ENCODE measurements around the gene MCC. TPM values are rescaled to one million over a fixed set of nuclear protein-coding genes. Genes with fewer than 3 reads are reported as not detected.

Gene MCC
- total and polyA plus RNA-seq, 2 of the 4 experiments (the other 2 are of a cell fraction), result 5.0 to 20.6 TPM

GRCh38 chr5:113319256-113320053 is 168.8 kb downstream of the MCC start:
- Histone ChIP-seq H2BK15ac (ENCODE audit: low read depth, low read length) (no peak overlapping the region), H2AFZ (replicated peaks; ENCODE audit: low read length, poor library complexity) (no peak overlapping the region), H3K27me3 (ENCODE audit: control insufficient read depth, insufficient read depth, low read length) (no peaks in the 10 kb centered on the region), H4K5ac (ENCODE audit: low read depth, low read length) (no peak overlapping the region), H3K23ac (ENCODE audit: low read depth, low read length) (no peak overlapping the region), H3K4me1 (ENCODE audit: control insufficient read depth, insufficient read depth, low read length) (peaks cover 4% of the 10 kb centered on the region; the same call in 1 of the 2 replicates), H3K4ac (ENCODE audit: low read depth, low read length) (no peak overlapping the region), H3K9me1 (ENCODE audit: insufficient read depth, low read length) (no peaks in the 10 kb centered on the region), H3K27ac (ENCODE audit: insufficient read depth, low read length) (no peak overlapping the region), H3K18ac (ENCODE audit: low read depth, low read length) (no peak overlapping the region), H2BK120ac (ENCODE audit: low read depth, low read length) (no peak overlapping the region), H3K4me2 (ENCODE audit: low read depth, low read length) (no peak overlapping the region), H4K8ac (ENCODE audit: low read depth in 2 of 2, low read length in 2 of 2) (no peak overlapping the region), H3K14ac (replicated peaks; ENCODE audit: low read depth, low read length) (no peak overlapping the region), H3K36me3 (ENCODE audit: control insufficient read depth, insufficient read depth, low read length) (no peaks in the 10 kb centered on the region), H2AK9ac (replicated peaks; ENCODE audit: low read depth, low read length, poor library complexity) (no peak overlapping the region), H4K20me1 (ENCODE audit: insufficient read depth, low read length) (no peaks in the 10 kb centered on the region), H2AK5ac (ENCODE audit: low read depth, low read length) (no peak overlapping the region; the same call in 1 of the 2 replicates), H2BK5ac (ENCODE audit: low read depth, low read length, poor library complexity, severe bottlenecking) (no peak overlapping the region), H3K4me3 (ENCODE audit: insufficient read depth, low read depth, low read length) (no peak overlapping the region), H2BK20ac (ENCODE audit: low read depth, low read length) (no peak overlapping the region), H3K56ac (ENCODE audit: extremely low read depth, insufficient read depth, low read length) (no peak overlapping the region), H3K9me3 (ENCODE audit: control insufficient read depth, insufficient read depth, low read length) (no peaks in the 10 kb centered on the region), H3K79me1 (ENCODE audit: low read depth in 1 of 2, low read length in 2 of 2) (no peaks in the 10 kb centered on the region; a peak in 1 of 4 replicates), H3K9ac (ENCODE audit: low read depth, low read length) (no peak overlapping the region), H4K91ac (ENCODE audit: insufficient read depth, low read depth, low read length) (no peak overlapping the region)
- in situ Hi-C loops (cut with MboI; ENCODE audit: low sequenced_read_pairs), result no loop called here
- ATAC-seq (ENCODE audit: low read depth) (no peak), DNase-seq (no peak)
- CTCF ChIA-PET, result no interaction called here
- intact Hi-C loops (cut with micrococcal nuclease), result no loop called here
- BruUV-seq (replicated peaks), result no TSS peak
- dilution Hi-C loops (cut with HindIII; ENCODE audit: low sequenced_read_pairs, unreplicated experiment), result no loop called here
- POLR2A ChIA-PET (ENCODE audit: unreplicated experiment), result no interaction called here
- WGBS, 2 experiments (ENCODE audit: extremely low coverage in 2 of 2, insufficient read length in 1 of 2), result no CpG with 5 or more reads among the region's 5 CpGs
- TF ChIP-seq FOS (IDR thresholded peaks at IDR 0.05; ENCODE audit: low read depth, low read length) (no peak), MAZ (IDR thresholded peaks at IDR 0.05; ENCODE audit: borderline replicate concordance, low read depth, low read length) (no peak), CEBPB (IDR thresholded peaks at IDR 0.05; ENCODE audit: low read depth, low read length) (no peak), SMC3 (IDR thresholded peaks at IDR 0.05; ENCODE audit: low read depth, low read length) (no peak), USF2 (IDR thresholded peaks at IDR 0.05; ENCODE audit: low read depth, low read length) (no peak), RFX5 (IDR thresholded peaks at IDR 0.05; ENCODE audit: low read depth, low read length) (no peak), ELK1 (IDR thresholded peaks at IDR 0.05; ENCODE audit: borderline replicate concordance, low read depth, low read length) (no peak), POLR2A (IDR thresholded peaks at IDR 0.05; ENCODE audit: low read depth, low read length) (no peak)
